Gastrocnemius medialis (tissue), 4 donors: ENCODE data around the gene XPO5. TPM values are rescaled to one million over a fixed set of nuclear protein-coding genes. Genes with fewer than 3 reads are reported as not detected.

Experiments used
- ATAC-seq, 2 donors: fragments of 150-250 bp; one replicate each; pipeline ENCODE4 v1.9.1; 2016
- DNase-seq, 2 donors: peaks; one replicate each; pipeline ENCODE4 v3.0.0-alpha.2; 2019
- H3K27ac ChIP-seq, 4 donors: fragments of 200-600 bp; sonication (generic); 1 replicate in 1 of 4; 2 replicates in 3 of 4; pipeline ENCODE4 v1.5.1; 2016 to 2018; ENCODE audit warnings: mild to moderate bottlenecking in 2 of 4, moderate library complexity in 1 of 4
- H3K27me3 ChIP-seq, 3 donors: fragments of 200-600 bp; sonication (generic) in 2 of 3; 1 replicate in 1 of 3; 2 replicates in 2 of 3; pipeline versions ENCODE4 v1.5.1 to v1.6.0; 2016 to 2019; ENCODE audit warnings: mild to moderate bottlenecking in 1 of 3, moderate library complexity in 1 of 3
- H3K36me3 ChIP-seq, 2 donors: fragments of 200-600 bp; sonication (generic) in 1 of 2; one replicate each; pipeline ENCODE4 v1.5.1; 2017 to 2018
- H3K4me1 ChIP-seq, 2 donors: fragments of 200-600 bp; sonication (generic) in 1 of 2; one replicate each; pipeline ENCODE4 v1.5.1; 2016 to 2017; ENCODE audit warnings: mild to moderate bottlenecking in 2 of 2
- H3K4me3 ChIP-seq, 4 donors: fragments of 200-600 bp; sonication (generic) in 3 of 4; 1 replicate in 1 of 4; 2 replicates in 3 of 4; pipeline ENCODE4 v1.5.1; 2016 to 2019; ENCODE audit warnings: mild to moderate bottlenecking in 2 of 4
- H3K9me3 ChIP-seq, 3 donors: fragments of 200-600 bp; sonication (generic) in 2 of 3; 1 replicate in 1 of 3; 2 replicates in 2 of 3; pipeline ENCODE4 v1.5.1; 2016 to 2019
- CTCF ChIP-seq, 5 experiments: fragments of 450-650 bp in 3 of 5; fragments of 200-600 bp in 2 of 5; sonication (generic) in 2 of 5; IDR thresholded peaks in 4 of 5; conservative IDR thresholded peaks in 1 of 5; 1 replicate in 4 of 5; 2 replicates in 1 of 5; pipeline ENCODE4 v1.5.1; 2016 to 2019; ENCODE audit warnings: antibody characterized with exemption in 5 of 5, mild to moderate bottlenecking in 3 of 5, moderate library complexity in 3 of 5
- POLR2A ChIP-seq, 2 donors: fragments of 450-650 bp; IDR thresholded peaks; one replicate each; pipeline ENCODE4 v1.6.1; 2017; ENCODE audit warnings: antibody characterized with exemption in 2 of 2, mild to moderate bottlenecking in 2 of 2, moderate library complexity in 2 of 2
- in situ Hi-C, 4 donors: fragments of 200-750 bp; cut with MboI; loops; one replicate each; pipeline versions ENCODE4 v1.15.0 to v1.8.0; 2017; ENCODE audit warnings: low sequenced_read_pairs in 4 of 4
- intact Hi-C: fragments of 100-400 bp; cut with DNase I; formaldehyde crosslinking; loops from one replicate; pipeline ENCODE4 v1.15.1; 2023; ENCODE audit warnings: low total_unique reads
- total RNA-seq, 4 donors: library from RNA; depleted of rRNA; stranded (reverse); fragments of >200 nt; gene quantifications; one replicate each; pipeline versions ENCODE4 v1.1.0 to v1.2.3, GENCODE V29; 2016

The XPO5 gene
- total RNA-seq, 4 donors from 2014 or later, result 11.8 to 21.8 (median 16.6) TPM

DNA sequence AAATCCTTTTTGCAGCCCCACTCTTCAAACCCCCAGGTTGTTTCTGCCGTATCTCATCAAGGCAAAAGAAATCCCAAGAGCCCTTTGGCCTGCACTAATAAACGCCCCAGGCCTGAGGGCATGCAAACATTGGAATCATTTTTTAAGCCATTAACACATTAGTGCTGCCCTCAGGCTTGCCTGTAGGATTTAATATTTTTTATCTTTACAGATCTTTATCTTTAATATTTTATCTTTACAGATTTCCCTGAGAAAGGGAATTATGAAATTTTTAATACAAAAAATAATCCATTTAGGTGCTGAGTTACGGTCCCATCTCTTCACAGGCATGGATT is 38.5 kb upstream of the XPO5 start:
- no peak for TF ChIP-seq CTCF (IDR thresholded peaks at IDR 0.05 in 4 of 5, conservative IDR thresholded peaks at IDR 0.05 in 1 of 5)
- TF ChIP-seq POLR2A (IDR thresholded peaks at IDR 0.05), result no peak
- intact Hi-C loops (no loop called here), in situ Hi-C loops (no loop called here)
- DNase-seq, result no peak
- H3K4me3 ChIP-seq, result no peak overlapping the region
- ATAC-seq, result no peak
- H3K27me3 ChIP-seq, result no peaks in the 10 kb centered on the region
- H3K4me1 ChIP-seq, result no peaks in the 10 kb centered on the region
- no peak overlapping the region for H3K27ac ChIP-seq
- peaks cover 4 to 34% of the 10 kb centered on the region in 2 donors for H3K36me3 ChIP-seq
- H3K9me3 ChIP-seq, result no peaks in the 10 kb centered on the region

DNA sequence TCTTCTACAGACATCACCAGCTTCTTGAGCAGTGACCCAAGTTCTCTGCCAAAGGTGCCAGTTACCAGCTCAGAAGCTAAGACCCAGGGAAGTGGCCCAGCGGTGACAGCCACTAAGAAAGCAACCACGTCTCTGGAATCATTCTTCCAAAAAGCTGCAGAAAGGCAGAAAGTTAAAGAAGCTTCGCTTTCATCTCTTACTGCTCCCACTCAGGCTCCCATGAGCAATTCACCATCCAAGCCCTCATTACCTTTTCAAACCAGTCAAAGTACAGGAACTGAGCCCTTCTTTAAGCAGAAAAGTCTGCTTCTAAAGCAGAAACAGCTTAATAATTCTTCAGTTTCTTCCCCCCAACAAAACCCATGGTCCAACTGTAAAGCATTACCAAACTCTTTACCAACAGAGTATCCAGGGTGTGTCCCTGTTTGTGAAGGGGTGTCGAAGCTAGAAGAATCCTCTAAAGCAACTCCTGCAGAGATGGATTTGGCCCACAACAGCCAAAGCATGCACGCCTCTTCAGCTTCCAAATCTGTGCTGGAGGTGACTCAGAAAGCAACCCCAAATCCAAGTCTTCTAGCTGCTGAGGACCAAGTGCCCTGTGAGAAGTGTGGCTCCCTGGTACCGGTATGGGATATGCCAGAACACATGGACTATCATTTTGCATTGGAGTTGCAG is 38.0 kb upstream of the XPO5 start:
- TF ChIP-seq CTCF (IDR thresholded peaks at IDR 0.05 in 4 of 5, conservative IDR thresholded peaks at IDR 0.05 in 1 of 5) (no peak), POLR2A (IDR thresholded peaks at IDR 0.05) (no peak)
- intact Hi-C loops (no loop called here), in situ Hi-C loops (no loop called here)
- H3K27me3 ChIP-seq, result no peaks in the 10 kb centered on the region
- H3K9me3 ChIP-seq, result no peaks in the 10 kb centered on the region
- peaks cover 4 to 33% of the 10 kb centered on the region in 2 donors for H3K36me3 ChIP-seq
- no peak overlapping the region for H3K4me3 ChIP-seq
- H3K27ac ChIP-seq, result no peak overlapping the region
- DNase-seq (no peak), ATAC-seq (no peak)
- H3K4me1 ChIP-seq, result no peaks in the 10 kb centered on the region

DNA sequence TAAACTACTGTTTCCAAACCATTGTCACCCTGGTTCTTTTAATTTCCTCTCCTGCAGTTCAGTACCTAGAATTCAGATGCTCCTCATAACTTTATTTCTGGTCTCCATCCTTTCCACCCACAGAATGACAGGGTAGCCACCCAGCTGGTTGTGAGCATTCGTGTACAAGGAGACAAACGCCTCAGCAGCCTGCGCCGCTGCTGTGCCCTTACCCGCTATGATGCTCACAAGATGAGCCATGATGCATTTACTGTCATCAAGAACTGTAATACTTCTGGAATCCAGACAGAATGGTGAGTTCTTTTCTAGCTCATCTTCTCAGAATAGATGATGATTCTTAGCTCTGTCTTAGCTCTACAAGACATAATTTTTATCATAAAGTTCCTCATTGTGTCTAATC is 34.6 kb upstream of the XPO5 start:
- Histone ChIP-seq H3K4me3 (no peak overlapping the region), H3K9me3 (no peaks in the 10 kb centered on the region), H3K27ac (no peak overlapping the region), H3K36me3 (peaks cover 4 to 51% of the 10 kb centered on the region in 2 donors), H3K27me3 (no peaks in the 10 kb centered on the region), H3K4me1 (no peaks in the 10 kb centered on the region)
- intact Hi-C loops, result no loop called here
- DNase-seq (no peak), ATAC-seq (no peak)
- in situ Hi-C loops, result no loop called here
- TF ChIP-seq POLR2A (IDR thresholded peaks at IDR 0.05) (no peak), CTCF (IDR thresholded peaks at IDR 0.05 in 4 of 5, conservative IDR thresholded peaks at IDR 0.05 in 1 of 5) (no peak)

DNA sequence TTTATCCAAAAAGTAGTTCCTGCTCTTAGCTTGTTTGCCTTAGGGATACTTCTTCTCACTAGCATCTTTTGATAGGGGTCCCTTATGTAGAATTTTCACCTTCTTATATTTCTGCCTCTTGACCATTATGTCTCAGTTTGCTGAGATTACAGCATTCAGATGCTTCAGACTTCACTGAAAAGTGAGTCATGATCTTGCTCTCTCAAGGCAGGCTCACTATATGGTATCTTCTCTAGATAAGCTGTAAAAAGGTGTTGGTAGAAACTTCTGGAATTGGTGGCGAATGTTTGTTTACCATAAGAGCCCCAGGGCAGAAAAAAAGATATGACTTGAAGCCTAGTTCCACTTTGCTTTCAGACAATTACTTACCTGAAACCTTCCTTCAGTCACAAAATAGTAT is 33.6 kb upstream of the XPO5 start:
- ATAC-seq, result no peak
- in situ Hi-C loops, result loop anchor here in 1 of 4 donors (10.0 kb wide), 1 partner anchor 475 kb away; no protein-coding TSS in a partner anchor
- Histone ChIP-seq H3K27me3 (no peaks in the 10 kb centered on the region), H3K9me3 (no peaks in the 10 kb centered on the region), H3K4me1 (no peaks in the 10 kb centered on the region), H3K27ac (no peak overlapping the region), H3K4me3 (no peak overlapping the region), H3K36me3 (peaks cover 4 to 49% of the 10 kb centered on the region in 2 donors)
- TF ChIP-seq CTCF (IDR thresholded peaks at IDR 0.05 in 4 of 5, conservative IDR thresholded peaks at IDR 0.05 in 1 of 5) (no peak), POLR2A (IDR thresholded peaks at IDR 0.05) (no peak)
- intact Hi-C loops, result loop anchor here (5.0 kb wide), 1 partner anchor 468 kb away; no protein-coding TSS in a partner anchor
- no peak for DNase-seq
